HCEC 1CT (cell line): Measurements from ENCODE around the gene GLIPR1.
A peak's percentile ranks its signal among the peaks of the same experiment; 100 is the strongest.

Experiments used
- DNase-seq: peaks from one replicate; pipeline ENCODE4 v3.0.0-alpha.2; 2017

The GLIPR1 gene

DNA sequence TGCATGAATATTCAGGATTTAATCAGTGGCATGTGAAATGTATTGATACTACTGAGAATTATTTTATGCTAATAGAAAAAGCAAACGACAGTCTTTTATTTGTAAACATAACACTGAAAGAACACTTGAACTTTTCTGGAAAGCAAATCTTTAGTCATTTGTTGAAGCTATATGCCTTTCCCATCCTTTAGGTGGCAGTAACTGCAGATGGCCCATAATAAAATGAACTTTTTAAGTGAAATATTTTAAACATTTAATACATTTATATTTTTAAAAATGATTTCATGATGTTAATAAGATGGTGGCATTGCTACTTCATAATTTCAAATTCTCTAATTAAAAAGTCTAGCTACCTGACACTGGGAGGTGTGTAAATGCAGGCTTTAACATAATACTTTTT, 44.7 kb downstream of the GLIPR1 start:
- no peak for DNase-seq

DNA sequence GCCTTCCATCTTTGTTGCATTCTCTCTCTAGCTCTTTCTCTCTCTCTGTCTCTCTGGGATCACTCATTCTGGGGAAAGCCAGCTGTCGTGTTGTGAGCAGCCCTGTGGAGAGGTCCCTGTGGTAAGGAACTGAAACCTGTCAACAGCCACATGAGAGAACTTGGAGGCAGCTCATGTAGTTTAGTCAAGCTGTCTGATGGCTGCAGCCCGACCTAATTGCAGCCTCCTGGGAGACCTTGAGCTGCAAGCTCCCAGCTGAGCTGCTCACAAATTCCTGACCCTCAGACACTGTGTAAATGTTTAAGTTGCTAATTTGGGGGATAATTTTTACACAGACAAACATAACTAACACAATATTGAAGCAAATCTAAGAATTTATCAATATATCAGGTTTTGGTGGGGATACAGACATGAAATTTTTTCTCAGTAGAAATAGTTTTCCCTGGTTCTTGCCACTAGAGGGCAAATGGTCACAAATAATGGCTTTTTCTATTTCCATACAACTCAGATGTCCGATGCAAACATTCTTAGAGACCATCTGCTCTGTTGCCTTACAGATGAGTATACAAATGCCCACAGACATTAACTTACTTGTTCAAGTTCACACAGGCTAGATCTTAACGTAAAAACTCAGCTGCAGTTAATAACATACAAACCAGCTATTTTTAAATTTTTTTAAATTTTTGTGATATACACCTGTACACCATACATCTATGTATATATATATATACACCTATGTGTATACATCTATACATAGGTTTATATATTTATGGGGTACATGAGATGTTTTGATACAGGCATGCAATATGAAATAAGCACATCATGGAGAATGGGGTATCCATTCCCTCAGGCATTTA, 46.3 kb downstream of the GLIPR1 start:
- peak; percentile 66 for DNase-seq

DNA sequence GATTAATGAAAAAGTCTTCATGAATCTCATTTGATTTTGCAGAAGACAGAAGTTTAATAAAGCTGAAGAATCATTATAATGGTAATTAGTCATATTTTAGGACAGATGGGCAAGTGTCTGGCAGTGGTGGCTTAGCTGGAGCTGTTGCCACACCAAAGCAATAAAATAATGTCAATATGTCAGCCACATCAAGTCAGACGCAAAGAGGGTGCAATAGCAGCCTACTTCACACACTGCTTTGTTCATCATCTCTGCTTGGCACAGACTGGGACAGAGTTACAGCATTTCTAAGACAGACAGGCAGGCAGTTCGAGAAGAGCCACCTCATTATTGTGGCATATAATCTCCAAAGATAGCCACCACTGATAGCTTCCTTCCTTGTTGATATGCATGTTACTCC, 47.7 kb downstream of the GLIPR1 start:
- no peak for DNase-seq

DNA sequence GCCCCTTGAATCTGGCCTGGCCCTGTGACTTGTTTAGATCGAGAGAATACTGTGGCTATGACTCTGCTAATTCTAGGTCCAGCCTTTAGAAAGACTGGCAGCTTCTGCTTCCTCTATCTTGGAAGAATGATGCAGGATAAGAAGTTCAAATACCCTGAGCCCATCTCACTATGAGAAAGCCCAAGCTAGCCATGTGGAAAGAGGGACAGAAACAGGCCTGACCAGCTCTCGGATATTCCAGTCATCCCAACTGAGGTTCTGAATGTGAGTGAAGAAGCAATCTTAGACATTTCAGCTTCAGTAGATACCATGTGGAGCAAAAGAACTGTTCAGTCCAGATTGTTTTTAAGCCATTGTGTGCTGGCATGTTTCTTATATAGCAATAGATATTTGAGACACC, 48.1 kb downstream of the GLIPR1 start:
- no peak for DNase-seq

DNA sequence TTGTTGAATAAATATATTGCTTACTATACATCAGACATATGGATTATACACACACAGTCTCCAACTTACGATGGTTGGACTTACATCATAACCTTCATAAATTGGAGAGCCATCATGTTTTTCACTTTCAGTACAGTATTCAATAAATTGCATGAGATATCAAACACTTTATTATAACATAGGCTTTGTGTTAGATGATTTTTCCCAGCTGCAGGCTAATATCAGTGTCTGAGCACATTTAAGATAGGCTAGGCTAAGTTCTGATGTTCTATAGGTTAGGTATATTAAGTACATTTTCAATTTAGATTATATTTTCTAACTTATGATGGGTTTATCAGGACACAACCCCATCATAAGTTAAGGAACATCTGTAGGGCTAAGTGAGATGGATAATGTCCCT, 48.8 kb downstream of the GLIPR1 start:
- no peak for DNase-seq

DNA sequence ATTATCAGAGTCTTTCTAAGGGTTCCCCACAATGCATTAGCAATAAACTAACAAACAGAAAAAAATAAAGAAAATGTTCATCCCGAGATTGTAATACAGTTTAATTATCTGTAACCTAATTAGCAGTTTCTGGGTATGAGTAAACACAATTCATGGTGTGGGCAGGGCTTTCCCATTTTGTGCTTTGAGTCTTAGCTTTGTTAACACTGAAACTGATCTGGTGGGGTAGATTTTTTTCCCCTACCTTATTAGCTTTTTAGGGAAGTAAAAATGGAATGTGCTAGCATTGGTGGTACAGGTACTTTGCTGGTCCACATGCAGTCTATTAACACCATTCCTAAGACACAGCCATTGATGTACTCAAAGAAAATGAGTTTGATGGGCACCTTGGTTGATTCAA, 49.3 kb downstream of the GLIPR1 start:
- no peak for DNase-seq

DNA sequence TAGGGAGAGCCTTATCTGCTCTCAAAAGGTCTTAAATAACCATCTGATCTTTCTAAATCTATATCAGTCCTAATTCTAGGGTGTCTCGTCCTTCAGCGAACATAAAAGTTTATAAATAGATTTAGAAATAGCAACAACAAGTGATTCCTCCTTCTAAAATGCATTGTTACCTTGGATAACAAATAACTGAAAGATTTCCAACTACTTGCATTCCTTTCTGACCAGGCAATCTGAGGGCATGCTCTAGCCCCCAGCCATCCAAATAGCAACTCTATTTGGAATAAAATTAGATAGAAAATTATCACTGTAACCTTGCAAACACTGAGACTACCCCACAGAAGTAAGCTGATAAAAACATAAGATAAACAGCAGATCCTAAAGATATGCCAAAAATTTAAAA, 52.7 kb downstream of the GLIPR1 start:
- DNase-seq, result no peak

DNA sequence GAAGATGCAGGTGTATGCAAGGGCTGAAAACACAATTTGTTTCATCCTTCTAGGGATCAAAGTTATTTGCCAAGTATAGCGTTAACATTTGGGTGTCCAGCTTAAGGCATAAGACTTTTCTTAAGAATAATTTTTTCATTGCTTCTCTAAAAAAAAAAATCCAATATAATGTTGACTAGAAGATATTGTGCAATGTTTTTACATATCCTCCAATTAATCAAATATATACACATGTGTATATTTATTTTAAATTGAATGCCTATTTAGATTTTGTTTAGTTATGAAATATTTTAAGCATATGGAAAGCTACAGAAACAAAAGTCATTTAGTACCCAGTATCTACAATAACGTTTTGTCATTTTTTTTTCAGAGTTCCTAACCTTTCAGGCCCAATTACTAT, 59.3 kb downstream of the GLIPR1 start:
- no peak for DNase-seq

DNA sequence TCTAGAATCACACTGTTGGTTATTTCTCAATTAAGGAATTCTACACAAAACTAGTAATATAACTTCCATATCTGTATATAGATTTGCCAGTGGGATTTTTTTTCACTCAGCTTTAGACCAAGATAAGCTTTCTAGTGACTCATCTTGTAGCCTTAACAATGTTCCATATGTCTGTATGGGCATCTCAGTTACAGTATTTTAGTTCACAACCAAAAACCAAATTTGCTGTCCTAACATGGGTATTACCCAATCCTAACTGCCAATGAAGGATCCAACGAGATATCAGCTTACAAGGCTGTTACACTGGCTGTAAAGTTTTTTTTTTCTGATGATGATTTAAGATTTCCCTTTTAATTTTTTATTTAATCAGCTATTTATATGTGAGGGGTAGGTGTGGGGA, 62.4 kb downstream of the GLIPR1 start:
- DNase-seq, result no peak

DNA sequence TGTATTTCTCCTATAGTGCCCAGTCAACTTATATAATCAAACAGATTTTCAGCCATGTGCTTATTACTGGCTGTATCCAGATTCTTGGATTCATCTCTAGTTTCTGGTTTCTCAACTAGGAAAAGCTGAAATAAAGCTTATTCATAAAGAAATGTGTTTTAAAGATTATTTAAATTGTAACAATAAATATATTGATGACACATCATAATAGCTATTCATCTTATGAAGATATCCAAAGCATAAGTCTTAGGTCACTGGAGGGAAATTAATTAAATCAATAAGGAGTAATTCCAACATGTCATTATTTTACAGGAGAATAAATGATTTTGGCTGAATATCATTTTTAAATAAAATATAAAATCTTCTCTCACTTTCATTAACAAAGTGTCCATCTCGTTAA, 63.0 kb downstream of the GLIPR1 start:
- DNase-seq, result no peak

DNA sequence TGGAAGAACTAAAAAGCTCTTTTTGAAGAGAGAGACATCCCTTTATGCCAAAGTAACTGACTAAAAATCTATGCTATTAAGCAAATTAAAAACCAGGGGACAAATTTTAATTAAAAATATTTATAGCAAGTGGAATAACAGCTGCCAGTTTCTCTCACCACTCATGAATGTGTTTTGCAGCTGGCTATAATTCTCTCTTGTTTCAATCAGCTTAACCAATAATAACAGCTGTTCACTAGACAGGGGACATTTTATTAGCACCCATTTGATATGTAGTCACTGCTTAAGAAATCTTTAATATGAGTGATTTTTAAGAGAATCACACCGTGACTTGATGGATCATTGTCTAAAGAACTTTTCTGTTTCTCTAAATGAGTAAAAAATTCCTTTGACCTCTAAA, 65.1 kb downstream of the GLIPR1 start:
- DNase-seq, result no peak

DNA sequence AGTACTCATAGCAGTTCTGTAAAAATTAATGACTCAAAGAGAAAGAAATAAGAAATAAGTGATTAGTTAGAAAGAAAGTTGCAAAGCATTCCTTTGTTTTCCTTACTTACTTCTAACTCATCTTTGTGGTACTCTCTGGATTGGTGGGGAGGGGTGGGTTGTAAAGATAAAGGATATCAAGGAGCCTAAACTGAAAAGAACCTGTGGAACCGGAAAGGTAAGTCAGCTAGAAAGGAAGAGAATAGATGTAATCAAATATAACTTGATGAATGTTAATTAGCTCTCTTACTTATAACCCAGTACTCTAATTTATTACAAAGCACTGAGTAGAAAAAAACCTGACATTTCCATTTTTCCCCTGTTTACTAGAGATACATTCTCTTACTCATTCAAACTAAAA, 68.3 kb downstream of the GLIPR1 start:
- no peak for DNase-seq

DNA sequence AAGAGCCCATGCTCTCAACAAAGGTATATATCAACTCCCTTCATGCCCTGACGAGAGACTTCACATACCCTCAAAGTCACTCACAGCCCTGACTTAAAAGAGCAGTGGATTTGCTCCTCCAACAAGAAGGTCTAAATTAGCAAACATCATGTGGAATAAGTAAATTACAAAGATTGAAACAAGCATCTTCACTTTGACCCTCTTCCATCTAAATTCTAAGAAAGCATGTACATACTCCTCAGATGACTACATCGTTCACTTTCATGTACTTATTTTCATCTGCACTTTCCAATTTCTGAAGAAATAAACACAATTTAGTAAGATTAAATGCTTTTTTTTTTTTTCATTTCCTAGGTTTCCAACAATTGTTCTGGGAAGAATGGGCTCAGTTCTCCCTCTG, 69.4 kb downstream of the GLIPR1 start:
- no peak for DNase-seq

DNA sequence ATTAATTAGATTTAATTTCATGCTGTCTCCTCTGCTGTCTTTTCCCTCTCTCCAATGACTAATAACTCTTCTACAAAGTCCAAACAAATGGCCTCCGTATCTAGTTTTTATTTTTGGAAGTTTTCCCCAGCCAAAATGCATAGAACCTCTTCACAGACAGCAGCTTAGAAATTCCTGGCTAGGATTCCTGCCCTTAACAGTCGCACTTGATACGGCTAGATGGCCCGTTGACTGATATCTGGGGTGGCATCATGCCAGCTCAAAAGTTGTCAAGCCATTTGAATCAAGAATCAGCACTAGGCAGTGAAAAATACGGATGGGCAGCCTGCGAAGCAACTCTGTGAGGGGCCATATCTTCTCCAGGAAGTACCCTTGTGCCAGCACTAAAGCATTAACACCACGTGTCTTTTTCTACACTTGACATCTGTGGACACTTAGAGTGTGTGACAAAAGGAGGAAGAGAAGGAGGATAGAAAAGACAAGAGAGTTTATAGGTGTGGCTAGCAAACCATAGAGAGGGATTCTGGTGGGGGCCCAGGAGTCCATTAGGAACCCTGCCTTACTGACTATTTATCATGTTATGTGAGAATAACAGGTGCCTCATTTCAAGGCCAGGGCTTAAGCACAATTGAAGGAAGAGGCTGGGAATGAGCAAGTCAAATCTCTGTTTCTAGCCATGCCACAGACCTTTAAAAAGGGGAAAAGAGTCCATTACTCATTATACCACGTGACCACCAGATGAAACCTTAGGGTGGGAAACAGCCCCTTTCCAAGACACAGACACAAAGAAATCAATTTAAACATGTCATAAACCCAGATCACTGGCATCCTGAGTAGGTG, 70.1 kb downstream of the GLIPR1 start:
- peak; percentile 23 for DNase-seq

DNA sequence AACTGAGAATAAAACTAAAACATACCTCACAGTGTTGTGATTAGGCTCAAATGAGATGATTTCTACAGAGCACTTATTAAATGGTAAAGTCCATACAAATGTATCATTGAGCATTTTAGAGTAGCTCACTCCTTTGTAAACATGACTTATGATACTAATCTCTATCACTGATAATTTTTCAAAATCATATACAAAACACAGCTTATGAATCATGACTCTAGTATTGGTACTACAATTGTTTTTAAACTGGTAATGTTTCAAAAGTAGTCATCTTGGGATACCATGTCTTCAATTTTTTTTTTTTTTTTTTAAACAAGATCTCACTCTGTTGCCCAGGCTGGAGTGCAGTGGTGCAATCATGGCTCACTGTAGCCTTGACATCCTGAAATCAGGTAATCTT, 70.9 kb downstream of the GLIPR1 start:
- DNase-seq, result no peak

DNA sequence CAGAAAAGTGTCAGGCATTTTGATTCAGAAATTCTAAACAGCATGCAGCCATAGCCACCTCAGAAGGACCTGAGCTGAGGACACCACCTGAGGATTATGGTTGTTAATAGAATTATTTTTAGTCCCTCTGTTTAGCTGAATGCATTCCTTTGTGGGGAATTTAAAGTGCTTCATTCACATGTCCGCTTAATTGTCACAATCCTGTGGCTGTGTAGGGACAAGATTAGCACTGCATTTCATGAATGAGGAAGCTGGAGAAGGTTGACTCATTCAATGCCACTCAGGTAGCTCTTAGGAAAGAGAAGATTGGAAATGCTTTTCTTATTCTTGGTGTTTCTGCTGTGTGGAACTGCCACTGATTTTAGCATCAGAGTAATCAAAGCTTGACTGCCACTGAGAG, 72.8 kb downstream of the GLIPR1 start:
- no peak for DNase-seq
